ENCODE data around the gene TMEM205.
"Not testable (repeated sequence)": the region's sequence is repeated elsewhere in the genome, so short reads cannot be mapped to it uniquely, and the experiment has no call there.

The TMEM205 gene

GRCh38 chr19:11322269-11323024 is 23.6 kb downstream of the TMEM205 start:
- peaks cover 32% of the 10 kb centered on the region for H3K27me3 Mint-ChIP-seq
- H3K9me3 Mint-ChIP-seq, result no peaks in the 10 kb centered on the region
- H3K4me1 Mint-ChIP-seq, result peaks cover 36% of the 10 kb centered on the region
- H3K36me3 Mint-ChIP-seq, result peaks cover 4% of the 10 kb centered on the region
- no peak for DNase-seq
- CTCF ChIA-PET, result interaction anchor here (0.7 to 1.6 kb wide), 6 partner anchors 25 to 747 kb away, joined by 3 to 5 read pairs (median 4); partner anchors contain the start of gene SWSAP1
- no peak overlapping the region for H3K27ac Mint-ChIP-seq
- no peak overlapping the region for H3K4me3 Mint-ChIP-seq

GRCh38 chr19:11321191-11322126 is 24.6 kb downstream of the TMEM205 start:
- H3K27me3 Mint-ChIP-seq, result peaks cover 37% of the 10 kb centered on the region
- no peak overlapping the region for H3K4me3 Mint-ChIP-seq
- H3K27ac Mint-ChIP-seq, result no peak overlapping the region
- CTCF ChIA-PET, result interaction anchor here (1.6 kb wide), 2 partner anchors 24 to 27 kb away, joined by 4 to 5 read pairs; no protein-coding TSS in a partner anchor
- peaks cover 4% of the 10 kb centered on the region for H3K36me3 Mint-ChIP-seq
- no peaks in the 10 kb centered on the region for H3K9me3 Mint-ChIP-seq
- H3K4me1 Mint-ChIP-seq, result peaks cover 36% of the 10 kb centered on the region
- DNase-seq, result no peak

GRCh38 chr19:11320278-11320995 is 25.6 kb downstream of the TMEM205 start:
- H3K4me3 Mint-ChIP-seq, CTCF ChIA-PET, H3K9me3 Mint-ChIP-seq, DNase-seq, H3K36me3 Mint-ChIP-seq, H3K27ac Mint-ChIP-seq: not testable (repeated sequence)
- H3K27me3 Mint-ChIP-seq, result peaks cover 37% of the 10 kb centered on the region
- H3K4me1 Mint-ChIP-seq, result peaks cover 34% of the 10 kb centered on the region

DNA sequence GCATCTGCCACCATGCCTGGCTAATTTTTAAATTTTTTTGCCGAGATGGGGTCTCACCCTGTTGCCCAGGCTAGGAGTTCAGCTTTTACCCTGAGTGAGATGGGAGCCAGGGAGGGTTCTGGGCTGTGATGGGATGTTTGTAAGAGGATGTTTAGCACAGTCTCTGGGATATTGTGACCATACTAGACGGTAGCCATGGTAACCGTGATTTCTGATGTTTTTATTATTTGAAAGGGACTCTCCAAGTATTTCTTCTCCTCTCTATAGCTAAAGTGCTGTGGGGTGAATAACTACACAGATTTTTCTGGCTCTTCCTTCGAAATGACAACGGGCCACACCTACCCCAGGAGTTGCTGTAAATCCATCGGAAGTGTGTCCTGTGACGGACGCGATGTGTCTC is 39.7 kb downstream of the TMEM205 start:
- H3K27me3 Mint-ChIP-seq, result peaks cover 13% of the 10 kb centered on the region
- no peak overlapping the region for H3K27ac Mint-ChIP-seq
- no peak overlapping the region for H3K4me3 Mint-ChIP-seq
- no peak for DNase-seq
- H3K36me3 Mint-ChIP-seq, result no peaks in the 10 kb centered on the region
- no peaks in the 10 kb centered on the region for H3K4me1 Mint-ChIP-seq
- CTCF ChIA-PET, result no interaction called here
- H3K9me3 Mint-ChIP-seq, result no peaks in the 10 kb centered on the region

DNA sequence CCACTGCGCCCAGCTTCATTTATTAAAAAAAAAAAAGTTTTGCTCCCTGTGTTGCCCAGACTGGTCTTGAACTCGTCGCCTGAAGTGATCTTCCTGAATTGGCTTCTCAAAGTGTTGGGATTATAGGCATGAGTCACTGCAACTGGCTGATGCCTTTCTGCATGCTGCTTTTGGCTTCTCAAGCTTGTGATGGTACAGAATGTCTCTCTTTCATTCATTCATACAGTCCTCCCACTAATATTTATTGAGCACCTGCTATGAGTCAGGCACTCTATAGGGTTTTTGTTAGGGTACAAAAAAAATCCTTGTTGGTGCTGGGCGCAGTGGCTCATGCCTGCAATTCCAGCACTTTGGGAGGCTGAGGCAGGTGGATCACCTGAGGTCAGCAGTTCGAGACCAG is 41.1 kb downstream of the TMEM205 start:
- Mint-ChIP-seq H3K4me3 (no peak overlapping the region), H3K27ac (no peak overlapping the region), H3K36me3 (no peaks in the 10 kb centered on the region), H3K9me3 (no peaks in the 10 kb centered on the region), H3K4me1 (no peaks in the 10 kb centered on the region), H3K27me3 (peaks cover 24% of the 10 kb centered on the region)
- DNase-seq, result no peak
- CTCF ChIA-PET, result interaction anchor here (0.7 kb wide), 1 partner anchor 87 kb away, joined by 4 read pairs; no protein-coding TSS in a partner anchor

DNA sequence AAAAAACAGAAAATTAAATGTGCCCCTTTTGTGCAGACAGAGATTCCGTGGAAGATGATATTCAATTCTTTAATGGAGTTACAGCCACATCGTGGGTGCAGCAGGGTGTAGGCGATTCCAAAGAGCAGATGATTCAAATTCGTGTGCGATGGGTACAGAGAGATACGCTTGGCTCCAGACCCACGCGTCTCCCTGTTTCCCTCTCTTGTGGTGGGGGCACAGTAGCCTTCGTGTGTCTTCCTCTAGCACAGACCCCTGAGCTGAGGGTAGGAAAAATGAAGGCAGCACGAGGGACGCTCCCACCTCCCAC is 45.3 kb downstream of the TMEM205 start:
- Mint-ChIP-seq H3K4me1 (no peaks in the 10 kb centered on the region), H3K4me3 (no peak overlapping the region), H3K36me3 (no peaks in the 10 kb centered on the region), H3K27ac (no peak overlapping the region), H3K9me3 (no peaks in the 10 kb centered on the region), H3K27me3 (peaks cover 57% of the 10 kb centered on the region)
- CTCF ChIA-PET, result no interaction called here
- no peak for DNase-seq

- H3K27ac Mint-ChIP-seq, result no peak overlapping the region
- H3K36me3 Mint-ChIP-seq, result no peaks in the 10 kb centered on the region
- no peak overlapping the region for H3K4me3 Mint-ChIP-seq
- H3K4me1 Mint-ChIP-seq, result no peaks in the 10 kb centered on the region
- peaks cover 63% of the 10 kb centered on the region for H3K27me3 Mint-ChIP-seq
- H3K9me3 Mint-ChIP-seq, result no peaks in the 10 kb centered on the region
- no peak for DNase-seq
- CTCF ChIA-PET, result no interaction called here
Measured at GRCh38 chr19:11299946-11300810, 45.9 kb downstream of the TMEM205 start.

DNA sequence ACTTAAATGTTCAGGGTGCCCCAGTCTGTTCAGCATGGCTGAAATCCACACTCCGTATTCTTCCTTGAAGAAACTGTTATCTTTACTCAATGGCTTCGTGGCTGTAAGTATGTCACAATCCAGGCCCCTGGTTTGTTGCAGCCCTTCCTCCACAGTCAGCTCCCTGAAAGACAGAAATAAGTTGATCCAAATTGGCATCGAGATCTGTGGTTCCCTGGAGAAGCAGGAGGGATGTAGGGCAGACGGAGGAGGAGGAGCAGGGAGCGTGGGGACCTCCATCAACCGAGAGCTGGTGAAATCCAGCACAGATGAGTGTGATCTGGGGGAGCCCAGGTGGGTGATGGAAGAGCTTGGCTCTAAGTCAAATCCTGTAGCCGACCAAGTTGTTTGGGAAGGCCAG is 49.8 kb downstream of the TMEM205 start:
- Mint-ChIP-seq H3K9me3 (no peaks in the 10 kb centered on the region), H3K36me3 (no peaks in the 10 kb centered on the region), H3K27me3 (peaks cover 83% of the 10 kb centered on the region), H3K27ac (peak overlapping the region; percentile 22), H3K4me3 (no peak overlapping the region), H3K4me1 (peaks cover 10% of the 10 kb centered on the region)
- CTCF ChIA-PET, result interaction anchor here (1.1 to 4.5 kb wide), 3 partner anchors 10 to 186 kb away, joined by 3 to 19 read pairs (median 5); no protein-coding TSS in a partner anchor
- DNase-seq, result no peak

DNA sequence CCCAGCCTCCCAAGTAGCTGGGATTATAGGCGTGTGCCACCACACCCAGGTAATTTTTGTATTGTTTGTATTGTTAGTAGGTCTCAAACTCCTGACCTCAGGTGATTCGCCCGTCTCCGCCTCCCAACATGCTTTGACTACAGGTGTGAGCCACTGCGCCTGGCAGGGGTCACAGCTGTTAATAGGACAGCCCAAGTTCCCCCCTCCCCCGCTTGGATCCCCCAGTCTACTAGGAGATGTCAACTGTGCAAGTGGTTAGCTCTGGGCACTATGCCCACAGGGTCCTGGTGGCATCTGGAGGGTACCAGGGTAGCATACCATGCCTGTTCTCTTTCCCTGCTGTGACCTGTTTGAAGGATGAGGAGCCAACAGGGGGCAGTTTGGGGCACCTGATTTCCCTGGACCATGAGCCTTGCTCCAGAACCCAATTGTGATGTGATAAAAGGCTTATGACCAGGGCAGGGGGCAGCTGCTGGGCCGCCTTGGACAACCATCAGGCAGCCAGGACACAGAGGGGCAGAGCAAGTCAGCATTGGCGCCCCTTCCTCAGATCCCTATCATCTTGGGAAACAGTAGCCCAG is 50.3 kb downstream of the TMEM205 start, which contains the start of gene TSPAN16:
Gene TSPAN16, plus strand, starts transcription at position 496 of the 581 bp plus-strand sequence. CDS start 138 bp downstream, outside the sequence.
- Mint-ChIP-seq H3K4me1 (peaks cover 10% of the 10 kb centered on the region), H3K27me3 (peaks cover 86% of the 10 kb centered on the region), H3K27ac (peak within 1 kb of the TSS; percentile 22), H3K4me3 (no peak within 1 kb of the TSS), H3K36me3 (no peaks in the 10 kb centered on the region), H3K9me3 (no peaks in the 10 kb centered on the region)
- DNase-seq, result no peak
- CTCF ChIA-PET, result interaction anchor here (1.1 to 4.5 kb wide), 2 partner anchors 9 to 187 kb away, joined by 3 to 19 read pairs; no protein-coding TSS in a partner anchor

- no peaks in the 10 kb centered on the region for H3K36me3 Mint-ChIP-seq
- CTCF ChIA-PET, result interaction anchor here (4.5 kb wide), 1 partner anchor 188 kb away, joined by 19 read pairs; no protein-coding TSS in a partner anchor
- no peak for DNase-seq
Measured at GRCh38 chr19:11295180-11295579, 50.9 kb downstream of the TMEM205 start.

GRCh38 chr19:11293433-11294389 is 52.4 kb downstream of the TMEM205 start:
- peak overlapping the region; percentile 48 for H3K4me3 Mint-ChIP-seq
- no peak overlapping the region for H3K27ac Mint-ChIP-seq
- peaks cover 10% of the 10 kb centered on the region for H3K4me1 Mint-ChIP-seq
- peak; percentile 86 for DNase-seq
- H3K27me3 Mint-ChIP-seq, result peaks cover 83% of the 10 kb centered on the region
- CTCF ChIA-PET, result interaction anchor here (0.7 to 4.5 kb wide), 7 partner anchors 10 to 285 kb away, joined by 3 to 19 read pairs (median 4); no protein-coding TSS in a partner anchor
- no peaks in the 10 kb centered on the region for H3K9me3 Mint-ChIP-seq
- H3K36me3 Mint-ChIP-seq, result no peaks in the 10 kb centered on the region

More at GRCh38 chr19:11295180-11295579, 50.9 kb downstream of the TMEM205 start:
- H3K9me3 Mint-ChIP-seq, result no peaks in the 10 kb centered on the region
- H3K27me3 Mint-ChIP-seq, result peaks cover 85% of the 10 kb centered on the region
- peaks cover 10% of the 10 kb centered on the region for H3K4me1 Mint-ChIP-seq
- no peak overlapping the region for H3K27ac Mint-ChIP-seq
- H3K4me3 Mint-ChIP-seq, result no peak overlapping the region

Measured in activated naive CD4-positive, alpha-beta T cell treated with anti-CD3 and anti-CD28 coated beads, Interleukin-2, amount 10 ng/mL, durations not matched to agents 7 days and 5 days (primary cell).